HG02759 (cell line): ENCODE data around the gene GPR89B.
"Not testable (repeated sequence)": the region's sequence is repeated elsewhere in the genome, so short reads cannot be mapped to it uniquely, and the experiment has no call there.

Source experiments
- ATAC-seq: cut with Tn5 transposase; IDR thresholded peaks from one replicate; pipeline ENCODE4 v1.9.1; 2021; ENCODE audit warnings: mild to moderate bottlenecking, moderate library complexity; ENCODE audit not compliant: unreplicated experiment

The GPR89B gene

GRCh38 chr1:147928236-147929132 is at the start of gene GPR89B:
Gene GPR89B (plus strand): TSS chr1:147928420. CDS start chr1:147928537, 117 bp downstream.
- peak; percentile 98 for ATAC-seq

- no peak for ATAC-seq
Observed at GRCh38 chr1:147879911-147880310, 48.3 kb upstream of the GPR89B start.

GRCh38 chr1:147882535-147882934 is 45.7 kb upstream of the GPR89B start:
- no peak for ATAC-seq

- peak; percentile 75 for ATAC-seq
Observed at GRCh38 chr1:147890177-147890790, 37.9 kb upstream of the GPR89B start.

- ATAC-seq, result no peak
Observed at GRCh38 chr1:147891088-147891487, 37.1 kb upstream of the GPR89B start.

- no peak for ATAC-seq
Observed at GRCh38 chr1:147892216-147892615, 36.0 kb upstream of the GPR89B start.

GRCh38 chr1:147892731-147893214 is 35.4 kb upstream of the GPR89B start:
- no peak for ATAC-seq

- no peak for ATAC-seq
Observed at GRCh38 chr1:147895123-147895522, 33.1 kb upstream of the GPR89B start.

GRCh38 chr1:147897029-147897752 is 31.0 kb upstream of the GPR89B start:
- no peak for ATAC-seq

GRCh38 chr1:147897789-147898188 is 30.4 kb upstream of the GPR89B start:
- no peak for ATAC-seq

GRCh38 chr1:147902253-147902845 is 25.9 kb upstream of the GPR89B start, which contains the start of gene GJA8:
Gene GJA8 (plus strand): TSS chr1:147902795. CDS start chr1:147907956, 5,161 bp downstream.
- no peak for ATAC-seq

- ATAC-seq, result no peak
Observed at GRCh38 chr1:147904726-147905125, 23.5 kb upstream of the GPR89B start.

GRCh38 chr1:147907786-147908509 is 20.3 kb upstream of the GPR89B start:
- ATAC-seq, result no peak

- no peak for ATAC-seq
Observed at GRCh38 chr1:147912553-147912952, 15.7 kb upstream of the GPR89B start.

- no peak for ATAC-seq
Observed at GRCh38 chr1:147913362-147913942, 14.8 kb upstream of the GPR89B start.

- no peak for ATAC-seq
Observed at GRCh38 chr1:147919896-147920295, 8.3 kb upstream of the GPR89B start.

GRCh38 chr1:147924813-147925212 is 3.4 kb upstream of the GPR89B start:
- ATAC-seq, result no peak

- not testable (repeated sequence) for ATAC-seq
Observed at GRCh38 chr1:147927215-147927614, 1.0 kb upstream of the GPR89B start.

- ATAC-seq, result not testable (repeated sequence)
Observed at GRCh38 chr1:147927689-147928088, 531 bp upstream of the GPR89B start.

GRCh38 chr1:147931137-147931536 is 2.9 kb downstream of the GPR89B start:
- ATAC-seq, result not testable (repeated sequence)
